ENCODE measurements around the gene CCL17. TPM values are rescaled to one million over a fixed set of nuclear protein-coding genes. Genes with fewer than 3 reads are reported as not detected.
A peak's percentile ranks its signal among the peaks of the same experiment; 100 is the strongest.

Gene CCL17
- total and polyA plus RNA-seq, 2 donors from 2014 or later: 1.5 TPM; not detected in 1

GRCh38 chr16:57444711-57445110 is 40.1 kb downstream of the CCL17 start:
- Histone ChIP-seq H3K9me3 (ENCODE audit: control insufficient read depth in 2 of 3, insufficient read depth in 1 of 3, low read length in 3 of 3) (peaks cover 0 to 2% (median 0%) of the 10 kb centered on the region in 3 donors), H3K36me3 (ENCODE audit: control insufficient read depth in 2 of 3, insufficient read depth in 3 of 3, low read length in 3 of 3) (peaks cover 0 to 3% (median 0%) of the 10 kb centered on the region in 3 donors), H3K27me3 (ENCODE audit: control insufficient read depth, insufficient read depth, low read length) (no peaks in the 10 kb centered on the region), H3K4me3 (ENCODE audit: low read length in 3 of 3) (no peak overlapping the region), H3K27ac (ENCODE audit: low read depth in 2 of 2, low read length in 2 of 2) (no peak overlapping the region), H3K4me1 (ENCODE audit: control insufficient read depth in 2 of 3, insufficient read depth in 2 of 3, low read depth in 1 of 3, low read length in 3 of 3) (peaks cover 2 to 9% (median 6%) of the 10 kb centered on the region in 3 donors), H3K9ac (ENCODE audit: low read length in 3 of 3) (no peak overlapping the region)
- intact Hi-C loops (cut with DNase I): no loop called here
- no peak for TF ChIP-seq CTCF (IDR thresholded peaks at IDR 0.05; ENCODE audit: borderline replicate concordance, extremely low read depth, insufficient read depth)
- DNase-seq (no peak), FAIRE-seq (no peak)

GRCh38 chr16:57445510-57445909 is 40.9 kb downstream of the CCL17 start:
- H3K27me3 ChIP-seq (ENCODE audit: control insufficient read depth, insufficient read depth, low read length): no peaks in the 10 kb centered on the region
- peaks cover 2 to 9% (median 6%) of the 10 kb centered on the region in 3 donors for H3K4me1 ChIP-seq (ENCODE audit: control insufficient read depth in 2 of 3, insufficient read depth in 2 of 3, low read depth in 1 of 3, low read length in 3 of 3)
- H3K9ac ChIP-seq (ENCODE audit: low read length in 3 of 3): no peak overlapping the region
- DNase-seq (no peak), FAIRE-seq (no peak)
- no peak for TF ChIP-seq CTCF (IDR thresholded peaks at IDR 0.05; ENCODE audit: borderline replicate concordance, extremely low read depth, insufficient read depth)
- peaks cover 0 to 3% (median 0%) of the 10 kb centered on the region in 3 donors for H3K36me3 ChIP-seq (ENCODE audit: control insufficient read depth in 2 of 3, insufficient read depth in 3 of 3, low read length in 3 of 3)
- H3K27ac ChIP-seq (ENCODE audit: low read depth in 2 of 2, low read length in 2 of 2): no peak overlapping the region
- no peaks in the 10 kb centered on the region for H3K9me3 ChIP-seq (ENCODE audit: control insufficient read depth in 2 of 3, insufficient read depth in 1 of 3, low read length in 3 of 3)
- H3K4me3 ChIP-seq (ENCODE audit: low read length in 3 of 3): no peak overlapping the region
- intact Hi-C loops (cut with DNase I): no loop called here

GRCh38 chr16:57446531-57447185 is 42.1 kb downstream of the CCL17 start:
- FAIRE-seq (no peak), DNase-seq (peak in 3 of 5 donors; percentile 51 to 79 (median 79))
- H3K4me3 ChIP-seq (ENCODE audit: low read length in 3 of 3): peak overlapping the region; percentile 80 to 98 (median 98)

More at GRCh38 chr16:57446531-57447185, 42.1 kb downstream of the CCL17 start:
- peak overlapping the region; percentile 97 to 98 for H3K27ac ChIP-seq (ENCODE audit: low read depth in 2 of 2, low read length in 2 of 2)
- no peak for TF ChIP-seq CTCF (IDR thresholded peaks at IDR 0.05; ENCODE audit: borderline replicate concordance, extremely low read depth, insufficient read depth)
- peaks cover 0 to 1% (median under 1%) of the 10 kb centered on the region in 3 donors for H3K36me3 ChIP-seq (ENCODE audit: control insufficient read depth in 2 of 3, insufficient read depth in 3 of 3, low read length in 3 of 3)
- peak overlapping the region; percentile 74 to 90 (median 84) for H3K9ac ChIP-seq (ENCODE audit: low read length in 3 of 3)
- H3K27me3 ChIP-seq (ENCODE audit: control insufficient read depth, insufficient read depth, low read length): no peaks in the 10 kb centered on the region
- H3K4me1 ChIP-seq (ENCODE audit: control insufficient read depth in 2 of 3, insufficient read depth in 2 of 3, low read depth in 1 of 3, low read length in 3 of 3): peaks cover 2 to 9% (median 6%) of the 10 kb centered on the region in 3 donors
- H3K9me3 ChIP-seq (ENCODE audit: control insufficient read depth in 2 of 3, insufficient read depth in 1 of 3, low read length in 3 of 3): no peaks in the 10 kb centered on the region
- intact Hi-C loops (cut with DNase I): no loop called here

All from kidney (tissue), 14 donors.